Left ventricle myocardium superior (tissue), 1 donor: ENCODE data around the gene RPS10. TPM values are rescaled to one million over a fixed set of nuclear protein-coding genes. Genes with fewer than 3 reads are reported as not detected.

Experiments used
- ATAC-seq: fragments of 200-7000 bp; cut with Tn5 transposase; one replicate; pipeline ENCODE4 v1.9.1; 2020; ENCODE audit warnings: mild to moderate bottlenecking, moderate library complexity
- DNase-seq: peaks from one replicate; pipeline ENCODE4 v3.0.0-alpha.2; 2020
- intact Hi-C: fragments of 100-400 bp; cut with micrococcal nuclease; formaldehyde crosslinking; loops from one replicate; pipeline ENCODE4 v1.11.0; 2022
- long read RNA-seq: library from polyadenylated mRNA; unstranded; transcript quantifications from one replicate; pipeline ENCODE4 v2.0.0, GENCODE V29; 2021
- total RNA-seq: library from RNA; stranded (reverse); fragmentation: NEBNext Ultra II Directional; extraction: Animal tissue kit (Norgen Biotek cat#: 25700); gene quantifications from one replicate; pipeline ENCODE4 v1.2.1, GENCODE V29; 2021
- donor health status: DM: no; HTN: yes; CAD: no; lungs with severe emphysema.

RPS10 gene
- 604 TPM for total RNA-seq
- long read RNA-seq, transcript RPS10-206 (6 exons, 781 nt), result minor isoform, 6 of 191 reads
- long read RNA-seq, transcript RPS10-209 (6 exons, 588 nt), result major isoform, 159 of 191 reads
- long read RNA-seq, partial matches to known transcripts, result 23 of 191 reads
- long read RNA-seq, other reads (novel, unspliced or antisense), result 2 of 191 reads

GRCh38 chr6:34425498-34426410 lies at the start of gene RPS10:
TSS of gene RPS10 (minus strand) at chr6:34426069. CDS start at chr6:34425221, 848 bp downstream.
- ATAC-seq, result peak; percentile 99
- DNase-seq, result peak; percentile 98
- intact Hi-C loops, result no loop called here

- DNase-seq (no peak), ATAC-seq (no peak)
- intact Hi-C loops, result no loop called here
Measured at GRCh38 chr6:34475238-34475682, 49.4 kb upstream of the RPS10 start.

GRCh38 chr6:34474754-34475153 lies 48.9 kb upstream of the RPS10 start:
- intact Hi-C loops, result no loop called here
- ATAC-seq, result no peak

GRCh38 chr6:34473967-34474366 lies 48.1 kb upstream of the RPS10 start:
- intact Hi-C loops, result no loop called here
- no peak for ATAC-seq
- DNase-seq, result no peak

More at GRCh38 chr6:34474754-34475153, 48.9 kb upstream of the RPS10 start:
- no peak for DNase-seq

- ATAC-seq, result no peak
- DNase-seq, result no peak
- intact Hi-C loops, result no loop called here
Measured at GRCh38 chr6:34472425-34472824, 46.6 kb upstream of the RPS10 start.

GRCh38 chr6:34469499-34469898 lies 43.6 kb upstream of the RPS10 start:
- DNase-seq, result no peak
- ATAC-seq, result no peak
- intact Hi-C loops, result no loop called here

GRCh38 chr6:34468378-34468892 lies 42.6 kb upstream of the RPS10 start:
- intact Hi-C loops, result no loop called here
- no peak for DNase-seq

GRCh38 chr6:34466242-34467185 lies 40.6 kb upstream of the RPS10 start:
- no peak for DNase-seq

More at GRCh38 chr6:34468378-34468892, 42.6 kb upstream of the RPS10 start:
- no peak for ATAC-seq

GRCh38 chr6:34465531-34466241 lies 39.8 kb upstream of the RPS10 start, which contains the start of gene PACSIN1:
TSS of gene PACSIN1 (plus strand) at chr6:34466076. CDS start at chr6:34526306, 60,230 bp downstream.
- peak; percentile 80 for ATAC-seq
- intact Hi-C loops, result no loop called here
- DNase-seq, result peak; percentile 47

More at GRCh38 chr6:34466242-34467185, 40.6 kb upstream of the RPS10 start:
- ATAC-seq, result peak; percentile 12
- intact Hi-C loops, result no loop called here

- no peak for ATAC-seq
- no peak for DNase-seq
- intact Hi-C loops, result no loop called here
Measured at GRCh38 chr6:34463849-34464248, 38.0 kb upstream of the RPS10 start.

GRCh38 chr6:34463299-34463698 lies 37.4 kb upstream of the RPS10 start:
- intact Hi-C loops, result no loop called here
- DNase-seq (no peak), ATAC-seq (no peak)

GRCh38 chr6:34462551-34462971 lies 36.7 kb upstream of the RPS10 start:
- ATAC-seq, result peak; percentile 92
- intact Hi-C loops, result no loop called here
- DNase-seq, result peak; percentile 76

- no peak for ATAC-seq
- intact Hi-C loops, result no loop called here
- DNase-seq, result no peak
Measured at GRCh38 chr6:34462010-34462409, 36.1 kb upstream of the RPS10 start.

- no peak for ATAC-seq
- intact Hi-C loops, result no loop called here
- DNase-seq, result no peak
Measured at GRCh38 chr6:34460796-34461507, 35.1 kb upstream of the RPS10 start.

GRCh38 chr6:34459899-34460593 lies 34.2 kb upstream of the RPS10 start:
- DNase-seq (no peak), ATAC-seq (peak; percentile 58)
- intact Hi-C loops, result loop anchor here (10.0 kb wide), 1 partner anchor 145 kb away; no protein-coding TSS in a partner anchor

- intact Hi-C loops, result loop anchor here (10.0 kb wide), 1 partner anchor 147 kb away; no protein-coding TSS in a partner anchor
- ATAC-seq (no peak), DNase-seq (no peak)
Measured at GRCh38 chr6:34457742-34458735, 32.2 kb upstream of the RPS10 start.
